ENCODE data around the gene KRTAP21-3. TPM values are rescaled to one million over a fixed set of nuclear protein-coding genes. Genes with fewer than 3 reads are reported as not detected.

The KRTAP21-3 gene
- total RNA-seq, 1 experiment from 2014 or later, result not detected

GRCh38 chr21:30710499-30710898 lies 8.1 kb downstream of the KRTAP21-3 start:
- no peaks in the 10 kb centered on the region for H3K79me2 ChIP-seq (ENCODE audit: insufficient read depth, low read length)
- intact Hi-C loops (cut with micrococcal nuclease), result no loop called here
- no peak overlapping the region for H3K4me2 ChIP-seq (ENCODE audit: low read length)
- ChIA-PET RAD21 (ENCODE audit: low non-redundant PET in 1 of 2, low total read pairs in 2 of 2, uncharacterized antibody in 2 of 2, unreplicated experiment in 2 of 2) (no interaction called here), CTCF (no interaction called here), POLR2A (no interaction called here)
- no peaks in the 10 kb centered on the region for H3K4me1 ChIP-seq (ENCODE audit: control insufficient read depth in 1 of 2, insufficient read depth in 2 of 2, low read length in 2 of 2)
- DNase-seq (ENCODE audit: low read depth, low spot score), result no peak
- no peak overlapping the region for H3K4me3 ChIP-seq (replicated peaks in 1 of 2; ENCODE audit: low read depth in 1 of 2, low read length in 2 of 2)
- H3K27ac ChIP-seq (ENCODE audit: low read depth, low read length), result no peak overlapping the region
- no peaks in the 10 kb centered on the region for H3K36me3 ChIP-seq (ENCODE audit: control insufficient read depth in 1 of 2, insufficient read depth in 2 of 2, low read length in 2 of 2)
- no peak overlapping the region for H2AFZ ChIP-seq (ENCODE audit: low read depth, low read length, poor library complexity, severe bottlenecking)
- no TSS peak for BruUV-seq (replicated peaks)
- ATAC-seq, result no peak
- peaks cover 0 to 11% of the 10 kb centered on the region in 2 experiments; a peak in 2 of 4 replicates for H3K9me3 ChIP-seq (ENCODE audit: control insufficient read depth in 1 of 2, insufficient read depth in 1 of 2, low read depth in 1 of 2, low read length in 2 of 2)
- no peaks in the 10 kb centered on the region for H3K9me2 ChIP-seq (ENCODE audit: insufficient read depth)
- TF ChIP-seq ELF1 (IDR thresholded peaks at IDR 0.05; ENCODE audit: borderline replicate concordance, low read depth), result no peak
- no peak for TF ChIP-seq POLR2AphosphoS5 (IDR thresholded peaks at IDR 0.05; ENCODE audit: low read depth, low read length)
- no peak for TF ChIP-seq CEBPB (IDR thresholded peaks at IDR 0.05; ENCODE audit: low read depth)
- no peaks in the 10 kb centered on the region for H4K20me1 ChIP-seq (ENCODE audit: insufficient read depth)
- no peak overlapping the region for H3K9ac ChIP-seq (ENCODE audit: low read length)
- H3K27me3 ChIP-seq (ENCODE audit: insufficient read depth, low read length), result no peaks in the 10 kb centered on the region

GRCh38 chr21:30707409-30707808 lies 11.2 kb downstream of the KRTAP21-3 start:
- Histone ChIP-seq H3K79me2 (ENCODE audit: insufficient read depth, low read length) (no peaks in the 10 kb centered on the region), H3K4me1 (ENCODE audit: control insufficient read depth in 1 of 2, insufficient read depth in 2 of 2, low read length in 2 of 2) (no peaks in the 10 kb centered on the region), H3K9ac (ENCODE audit: low read length) (no peak overlapping the region), H3K4me3 (replicated peaks in 1 of 2; ENCODE audit: low read depth in 1 of 2, low read length in 2 of 2) (no peak overlapping the region), H2AFZ (ENCODE audit: low read depth, low read length, poor library complexity, severe bottlenecking) (no peak overlapping the region), H3K27ac (ENCODE audit: low read depth, low read length) (no peak overlapping the region), H3K9me2 (ENCODE audit: insufficient read depth) (no peaks in the 10 kb centered on the region), H4K20me1 (ENCODE audit: insufficient read depth) (no peaks in the 10 kb centered on the region), H3K27me3 (ENCODE audit: insufficient read depth, low read length) (no peaks in the 10 kb centered on the region), H3K36me3 (ENCODE audit: control insufficient read depth in 1 of 2, insufficient read depth in 2 of 2, low read length in 2 of 2) (no peaks in the 10 kb centered on the region), H3K4me2 (ENCODE audit: low read length) (no peak overlapping the region), H3K9me3 (ENCODE audit: control insufficient read depth in 1 of 2, insufficient read depth in 1 of 2, low read depth in 1 of 2, low read length in 2 of 2) (peaks cover 0 to 7% of the 10 kb centered on the region in 2 experiments; a peak in 1 of 4 replicates)
- TF ChIP-seq CEBPB (IDR thresholded peaks at IDR 0.05; ENCODE audit: low read depth) (no peak), SRF (IDR thresholded peaks at IDR 0.05; ENCODE audit: low read depth) (no peak), SIN3A (IDR thresholded peaks at IDR 0.05; ENCODE audit: low read depth) (no peak), EZH2phosphoT487 (IDR thresholded peaks at IDR 0.05; ENCODE audit: borderline replicate concordance) (no peak), ZFX (IDR thresholded peaks at IDR 0.05) (no peak), ZNF274 (IDR thresholded peaks at IDR 0.05; ENCODE audit: low read depth, low read length) (no peak), FOSL1 (IDR thresholded peaks at IDR 0.05; ENCODE audit: low read depth) (no peak), ELF1 (IDR thresholded peaks at IDR 0.05; ENCODE audit: borderline replicate concordance, low read depth) (no peak), YY1 (IDR thresholded peaks at IDR 0.05; ENCODE audit: extremely low read depth, insufficient replicate concordance, low read depth, low read length) (no peak)
- TF ChIP-seq, protein P1, sequence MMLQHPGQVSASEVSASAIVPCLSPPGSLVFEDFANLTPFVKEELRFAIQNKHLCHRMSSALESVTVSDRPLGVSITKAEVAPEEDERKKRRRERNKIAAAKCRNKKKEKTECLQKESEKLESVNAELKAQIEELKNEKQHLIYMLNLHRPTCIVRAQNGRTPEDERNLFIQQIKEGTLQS (IDR thresholded peaks at IDR 0.05), result no peak
- TF ChIP-seq, protein P2, sequence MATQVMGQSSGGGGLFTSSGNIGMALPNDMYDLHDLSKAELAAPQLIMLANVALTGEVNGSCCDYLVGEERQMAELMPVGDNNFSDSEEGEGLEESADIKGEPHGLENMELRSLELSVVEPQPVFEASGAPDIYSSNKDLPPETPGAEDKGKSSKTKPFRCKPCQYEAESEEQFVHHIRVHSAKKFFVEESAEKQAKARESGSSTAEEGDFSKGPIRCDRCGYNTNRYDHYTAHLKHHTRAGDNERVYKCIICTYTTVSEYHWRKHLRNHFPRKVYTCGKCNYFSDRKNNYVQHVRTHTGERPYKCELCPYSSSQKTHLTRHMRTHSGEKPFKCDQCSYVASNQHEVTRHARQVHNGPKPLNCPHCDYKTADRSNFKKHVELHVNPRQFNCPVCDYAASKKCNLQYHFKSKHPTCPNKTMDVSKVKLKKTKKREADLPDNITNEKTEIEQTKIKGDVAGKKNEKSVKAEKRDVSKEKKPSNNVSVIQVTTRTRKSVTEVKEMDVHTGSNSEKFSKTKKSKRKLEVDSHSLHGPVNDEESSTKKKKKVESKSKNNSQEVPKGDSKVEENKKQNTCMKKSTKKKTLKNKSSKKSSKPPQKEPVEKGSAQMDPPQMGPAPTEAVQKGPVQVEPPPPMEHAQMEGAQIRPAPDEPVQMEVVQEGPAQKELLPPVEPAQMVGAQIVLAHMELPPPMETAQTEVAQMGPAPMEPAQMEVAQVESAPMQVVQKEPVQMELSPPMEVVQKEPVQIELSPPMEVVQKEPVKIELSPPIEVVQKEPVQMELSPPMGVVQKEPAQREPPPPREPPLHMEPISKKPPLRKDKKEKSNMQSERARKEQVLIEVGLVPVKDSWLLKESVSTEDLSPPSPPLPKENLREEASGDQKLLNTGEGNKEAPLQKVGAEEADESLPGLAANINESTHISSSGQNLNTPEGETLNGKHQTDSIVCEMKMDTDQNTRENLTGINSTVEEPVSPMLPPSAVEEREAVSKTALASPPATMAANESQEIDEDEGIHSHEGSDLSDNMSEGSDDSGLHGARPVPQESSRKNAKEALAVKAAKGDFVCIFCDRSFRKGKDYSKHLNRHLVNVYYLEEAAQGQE (IDR thresholded peaks at IDR 0.05; ENCODE audit: low read depth), result no peak
- TF ChIP-seq, protein P3, sequence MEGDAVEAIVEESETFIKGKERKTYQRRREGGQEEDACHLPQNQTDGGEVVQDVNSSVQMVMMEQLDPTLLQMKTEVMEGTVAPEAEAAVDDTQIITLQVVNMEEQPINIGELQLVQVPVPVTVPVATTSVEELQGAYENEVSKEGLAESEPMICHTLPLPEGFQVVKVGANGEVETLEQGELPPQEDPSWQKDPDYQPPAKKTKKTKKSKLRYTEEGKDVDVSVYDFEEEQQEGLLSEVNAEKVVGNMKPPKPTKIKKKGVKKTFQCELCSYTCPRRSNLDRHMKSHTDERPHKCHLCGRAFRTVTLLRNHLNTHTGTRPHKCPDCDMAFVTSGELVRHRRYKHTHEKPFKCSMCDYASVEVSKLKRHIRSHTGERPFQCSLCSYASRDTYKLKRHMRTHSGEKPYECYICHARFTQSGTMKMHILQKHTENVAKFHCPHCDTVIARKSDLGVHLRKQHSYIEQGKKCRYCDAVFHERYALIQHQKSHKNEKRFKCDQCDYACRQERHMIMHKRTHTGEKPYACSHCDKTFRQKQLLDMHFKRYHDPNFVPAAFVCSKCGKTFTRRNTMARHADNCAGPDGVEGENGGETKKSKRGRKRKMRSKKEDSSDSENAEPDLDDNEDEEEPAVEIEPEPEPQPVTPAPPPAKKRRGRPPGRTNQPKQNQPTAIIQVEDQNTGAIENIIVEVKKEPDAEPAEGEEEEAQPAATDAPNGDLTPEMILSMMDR (IDR thresholded peaks at IDR 0.05 in 2 of 3, conservative IDR thresholded peaks at IDR 0.05 in 1 of 3; ENCODE audit: borderline replicate concordance in 1 of 3, insufficient read depth in 1 of 3, low read depth in 2 of 3, low read length in 2 of 3), result no peak
- ChIA-PET CTCF (no interaction called here), POLR2A (no interaction called here), RAD21 (ENCODE audit: low non-redundant PET in 1 of 2, low total read pairs in 2 of 2, uncharacterized antibody in 2 of 2, unreplicated experiment in 2 of 2) (no interaction called here)
- DNase-seq (ENCODE audit: low read depth, low spot score) (no peak), ATAC-seq (no peak)
- intact Hi-C loops (cut with micrococcal nuclease), result no loop called here
- no TSS peak for BruUV-seq (replicated peaks)

All from HCT116 (cell line).